C4-2B (cell line): ENCODE results near the gene KCNMA1.

Experiments used
- H3K27ac ChIP-seq: fragments of 450-650 bp; 2 replicates; pipeline ENCODE4 v1.5.1; 2017
- CTCF ChIP-seq: fragments of 450-650 bp; conservative IDR thresholded peaks from 2 replicates; pipeline ENCODE4 v1.5.1; 2017; ENCODE audit warnings: mild to moderate bottlenecking
- ZFX ChIP-seq: fragments of 450-650 bp; IDR thresholded peaks from 2 replicates; pipeline ENCODE4 v1.6.1; 2017

The KCNMA1 gene

GRCh38 chr10:77197544-77197943 lies 440.1 kb downstream of the KCNMA1 start:
- no peak for TF ChIP-seq ZFX
- TF ChIP-seq CTCF: no peak
- H3K27ac ChIP-seq: no peak overlapping the region

GRCh38 chr10:77196614-77197013 lies 441.0 kb downstream of the KCNMA1 start:
- TF ChIP-seq ZFX: no peak
- no peak overlapping the region for H3K27ac ChIP-seq

- TF ChIP-seq CTCF: no peak
- TF ChIP-seq ZFX: no peak
- no peak overlapping the region for H3K27ac ChIP-seq
These were observed 442.5 kb downstream of the KCNMA1 start for GRCh38 chr10:77195101-77195500.

DNA sequence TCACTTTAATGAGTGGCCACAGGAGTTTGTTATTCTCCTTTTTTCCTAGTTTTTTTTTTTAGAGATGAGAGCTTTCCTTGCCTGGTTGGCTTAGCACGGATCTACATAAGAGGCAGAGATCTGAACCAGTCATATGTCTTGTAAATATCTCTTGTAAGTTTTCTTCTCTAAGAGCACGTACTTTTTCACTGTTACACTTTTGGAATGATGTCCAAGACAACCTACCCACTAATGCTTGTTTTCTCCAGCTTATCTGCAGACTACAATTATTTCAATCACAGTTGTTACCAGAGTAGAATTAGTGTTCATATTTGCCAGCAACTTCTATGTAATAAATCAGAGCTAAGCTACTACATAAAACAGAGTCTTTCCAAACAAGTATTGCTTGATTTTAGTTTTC lies 444.6 kb downstream of the KCNMA1 start:
- TF ChIP-seq ZFX (no peak), CTCF (no peak)
- H3K27ac ChIP-seq: no peak overlapping the region

- H3K27ac ChIP-seq: no peak overlapping the region
These were observed 445.2 kb downstream of the KCNMA1 start for GRCh38 chr10:77192402-77192801.

GRCh38 chr10:77191324-77192049 lies 446.1 kb downstream of the KCNMA1 start:
- H3K27ac ChIP-seq: no peak overlapping the region
- TF ChIP-seq ZFX (no peak), CTCF (no peak)

More at GRCh38 chr10:77192402-77192801, 445.2 kb downstream of the KCNMA1 start:
- no peak for TF ChIP-seq ZFX
- no peak for TF ChIP-seq CTCF

GRCh38 chr10:77190291-77190690 lies 447.3 kb downstream of the KCNMA1 start:
- TF ChIP-seq ZFX (no peak), CTCF (no peak)
- no peak overlapping the region for H3K27ac ChIP-seq

GRCh38 chr10:77189520-77189919 lies 448.1 kb downstream of the KCNMA1 start:
- no peak overlapping the region for H3K27ac ChIP-seq
- TF ChIP-seq CTCF (no peak), ZFX (no peak)
